Trophoblast cell (in vitro differentiated cells and primary cell): ENCODE measurements around the gene CPB2.

Experiments
- DNase-seq, 2 donors: peaks; one replicate each; pipeline ENCODE4 v3.0.0-alpha.2; 2016
- H2AFZ ChIP-seq: 2 replicates; pipeline ENCODE4 v1.6.1; 2013; ENCODE audit warnings: low read length, moderate library complexity, mild to moderate bottlenecking; ENCODE audit not compliant: insufficient read depth, poor library complexity
- H2AK5ac ChIP-seq: 2 replicates; pipeline ENCODE4 v1.6.1; 2013; ENCODE audit warnings: mild to moderate bottlenecking, low read length
- H2BK120ac ChIP-seq: 2 replicates; pipeline ENCODE4 v1.6.1; 2013; ENCODE audit warnings: low read length, mild to moderate bottlenecking, moderate library complexity; ENCODE audit not compliant: insufficient read depth, poor library complexity
- H2BK12ac ChIP-seq: 2 replicates; pipeline ENCODE4 v1.6.1; 2013; ENCODE audit warnings: mild to moderate bottlenecking, low read length, moderate library complexity
- H2BK5ac ChIP-seq: 2 replicates; pipeline ENCODE4 v1.6.1; 2013; ENCODE audit warnings: low read length, low read depth, moderate library complexity, mild to moderate bottlenecking; ENCODE audit not compliant: poor library complexity
- H3K14ac ChIP-seq: 2 replicates; pipeline ENCODE4 v1.6.1; 2013; ENCODE audit warnings: mild to moderate bottlenecking, low read length
- H3K18ac ChIP-seq: 2 replicates; pipeline ENCODE4 v1.6.1; 2013; ENCODE audit warnings: mild to moderate bottlenecking, low read length
- H3K23ac ChIP-seq: 2 replicates; pipeline ENCODE4 v1.6.1; 2013; ENCODE audit warnings: low read length
- H3K27ac ChIP-seq: 2 replicates; pipeline ENCODE4 v1.5.1; 2013; ENCODE audit warnings: low read depth, mild to moderate bottlenecking, inconsistent platforms, low read length, moderate library complexity
- H3K27me3 ChIP-seq: 2 replicates; pipeline ENCODE4 v1.6.1; 2013; ENCODE audit warnings: inconsistent platforms, mild to moderate bottlenecking, low read length, moderate library complexity; ENCODE audit not compliant: insufficient read depth
- H3K36me3 ChIP-seq, 2 experiments: 1 replicate in 1 of 2; 2 replicates in 1 of 2; pipeline ENCODE4 v1.6.1; 2013; ENCODE audit warnings: low read length in 2 of 2, mild to moderate bottlenecking in 2 of 2, moderate library complexity in 1 of 2; ENCODE audit not compliant: insufficient read depth in 2 of 2, control insufficient read depth in 1 of 2
- H3K4ac ChIP-seq: 2 replicates; pipeline ENCODE4 v1.6.1; 2013; ENCODE audit warnings: low read depth, mild to moderate bottlenecking, low read length, moderate library complexity
- H3K4me1 ChIP-seq, 2 experiments: 1 replicate in 1 of 2; 2 replicates in 1 of 2; pipeline ENCODE4 v1.6.1; 2013; ENCODE audit warnings: low read length in 2 of 2, mild to moderate bottlenecking in 2 of 2, moderate library complexity in 1 of 2; ENCODE audit not compliant: insufficient read depth in 2 of 2, control insufficient read depth in 1 of 2
- H3K4me2 ChIP-seq: 2 replicates; pipeline ENCODE4 v1.6.1; 2013; ENCODE audit warnings: inconsistent platforms, mild to moderate bottlenecking, low read length, moderate library complexity
- H3K4me3 ChIP-seq: 2 replicates; pipeline ENCODE4 v1.5.1; 2013; ENCODE audit warnings: mild to moderate bottlenecking, low read depth, low read length, inconsistent platforms
- H3K79me1 ChIP-seq: one replicate; pipeline ENCODE4 v1.6.1; 2013; ENCODE audit warnings: low read length
- H3K79me2 ChIP-seq: 2 replicates; pipeline ENCODE4 v1.6.1; 2013; ENCODE audit warnings: low read length, mild to moderate bottlenecking; ENCODE audit not compliant: control insufficient read depth, insufficient read depth, poor library complexity
- H3K9ac ChIP-seq: 2 replicates; pipeline ENCODE4 v1.6.1; 2013; ENCODE audit warnings: mild to moderate bottlenecking, low read length
- H3K9me3 ChIP-seq: 2 replicates; pipeline ENCODE4 v1.6.1; 2013; ENCODE audit warnings: low read depth, mild to moderate bottlenecking, control low read depth, inconsistent platforms, low read length; ENCODE audit not compliant: insufficient read depth
- H4K12ac ChIP-seq: 2 replicates; pipeline ENCODE4 v1.6.1; 2013; ENCODE audit warnings: low read depth, mild to moderate bottlenecking, low read length, moderate library complexity
- H4K8ac ChIP-seq: 2 replicates; pipeline ENCODE4 v1.6.1; 2013; ENCODE audit warnings: low read depth, mild to moderate bottlenecking, low read length, moderate library complexity
- H4K91ac ChIP-seq: one replicate; pipeline ENCODE4 v1.6.1; 2013; ENCODE audit warnings: low read depth, mild to moderate bottlenecking, low read length, moderate library complexity
- WGBS: extraction: QIAGEN DNeasy Blood & Tissue Kit; methylation state at CpG from one replicate; pipeline ENCODE4 v1.1.7; 2013; ENCODE audit warnings: missing lambda C conversion rate; ENCODE audit not compliant: insufficient read length, insufficient coverage; ENCODE audit errors: extremely low coverage; 5-methylcytosine and 5-hydroxymethylcytosine counted together

The CPB2 gene

GRCh38 chr13:46116653-46117502 is 12.0 kb upstream of the CPB2 start:
- H3K9ac ChIP-seq = no peak overlapping the region
- no peaks in the 10 kb centered on the region for H3K79me2 ChIP-seq
- H2AK5ac ChIP-seq = no peak overlapping the region
- no peak for DNase-seq
- no peak overlapping the region for H3K23ac ChIP-seq
- H3K27me3 ChIP-seq = no peaks in the 10 kb centered on the region
- no peaks in the 10 kb centered on the region for H3K9me3 ChIP-seq
- no peak overlapping the region for H3K18ac ChIP-seq
- no peak overlapping the region for H3K4me2 ChIP-seq
- H3K36me3 ChIP-seq = no peaks in the 10 kb centered on the region
- H3K4ac ChIP-seq = no peak overlapping the region
- H3K14ac ChIP-seq = no peak overlapping the region
- no peak overlapping the region for H4K12ac ChIP-seq
- H2BK12ac ChIP-seq = no peak overlapping the region
- no peak overlapping the region for H3K27ac ChIP-seq
- no peak overlapping the region for H3K4me3 ChIP-seq
- H2BK120ac ChIP-seq = no peak overlapping the region
- WGBS = no CpG with 5 or more reads among the region's 4 CpGs
- H2AFZ ChIP-seq = no peak overlapping the region
- H4K8ac ChIP-seq = no peak overlapping the region
- H4K91ac ChIP-seq = no peak overlapping the region
- H3K79me1 ChIP-seq = no peaks in the 10 kb centered on the region
- no peak overlapping the region for H2BK5ac ChIP-seq
- peaks cover 4 to 5% of the 10 kb centered on the region in 2 experiments for H3K4me1 ChIP-seq

GRCh38 chr13:46114613-46115012 is 9.8 kb upstream of the CPB2 start:
- Histone ChIP-seq H4K8ac (no peak overlapping the region), H3K18ac (no peak overlapping the region), H3K4me1 (no peaks in the 10 kb centered on the region), H2AK5ac (no peak overlapping the region), H2BK12ac (no peak overlapping the region), H3K4me3 (no peak overlapping the region), H3K36me3 (no peaks in the 10 kb centered on the region), H4K12ac (no peak overlapping the region), H3K9ac (no peak overlapping the region), H3K27ac (no peak overlapping the region), H3K23ac (no peak overlapping the region), H2BK5ac (no peak overlapping the region), H3K14ac (no peak overlapping the region), H3K4me2 (no peak overlapping the region), H3K9me3 (no peaks in the 10 kb centered on the region), H2AFZ (no peak overlapping the region), H2BK120ac (no peak overlapping the region), H3K27me3 (no peaks in the 10 kb centered on the region), H4K91ac (no peak overlapping the region), H3K4ac (no peak overlapping the region), H3K79me2 (no peaks in the 10 kb centered on the region), H3K79me1 (no peaks in the 10 kb centered on the region)
- WGBS = no CpG with 5 or more reads among the region's 9 CpGs
- no peak for DNase-seq

GRCh38 chr13:46113596-46113995 is 8.8 kb upstream of the CPB2 start:
- no peak overlapping the region for H2BK12ac ChIP-seq
- no peak overlapping the region for H3K23ac ChIP-seq
- H4K12ac ChIP-seq = no peak overlapping the region
- H3K27me3 ChIP-seq = no peaks in the 10 kb centered on the region
- H3K27ac ChIP-seq = no peak overlapping the region
- H3K14ac ChIP-seq = no peak overlapping the region
- no peaks in the 10 kb centered on the region for H3K79me2 ChIP-seq
- no peak overlapping the region for H2AFZ ChIP-seq
- no peaks in the 10 kb centered on the region for H3K79me1 ChIP-seq
- no peak overlapping the region for H3K4ac ChIP-seq
- H3K4me1 ChIP-seq = peaks cover 0 to 3% of the 10 kb centered on the region in 2 experiments
- no CpG with 5 or more reads among the region's 2 CpGs for WGBS
- no peak overlapping the region for H3K4me2 ChIP-seq
- H2BK5ac ChIP-seq = no peak overlapping the region
- peak in 1 of 2 donors; percentile 23 for DNase-seq
- H3K18ac ChIP-seq = no peak overlapping the region
- no peak overlapping the region for H3K9ac ChIP-seq
- no peak overlapping the region for H2AK5ac ChIP-seq
- no peak overlapping the region for H2BK120ac ChIP-seq
- no peak overlapping the region for H4K8ac ChIP-seq
- H3K9me3 ChIP-seq = no peaks in the 10 kb centered on the region
- no peak overlapping the region for H4K91ac ChIP-seq
- no peak overlapping the region for H3K4me3 ChIP-seq
- H3K36me3 ChIP-seq = no peaks in the 10 kb centered on the region

DNA sequence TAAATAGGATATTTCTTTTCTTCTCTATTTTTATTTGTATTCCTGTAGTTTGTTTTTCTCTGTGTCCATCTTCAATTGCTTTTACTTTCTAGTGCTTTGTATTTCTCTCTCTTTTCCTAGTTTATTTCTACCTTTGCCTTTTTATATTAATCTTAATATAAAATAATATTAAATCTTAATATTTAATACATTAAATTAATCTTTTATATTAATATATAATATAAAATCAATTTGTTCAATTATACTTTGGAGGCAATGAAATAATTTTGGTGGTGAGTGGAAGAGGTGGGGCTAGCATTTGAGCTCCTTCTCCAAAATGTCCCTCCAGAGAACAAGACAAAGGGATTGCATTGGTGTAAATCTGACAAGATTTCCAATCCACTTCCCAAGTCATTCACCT is 6.3 kb upstream of the CPB2 start:
- no peak overlapping the region for H2BK120ac ChIP-seq
- no peak overlapping the region for H3K23ac ChIP-seq
- H3K27me3 ChIP-seq = no peaks in the 10 kb centered on the region
- no peak overlapping the region for H3K4me2 ChIP-seq
- H3K9me3 ChIP-seq = no peaks in the 10 kb centered on the region
- H3K4me3 ChIP-seq = no peak overlapping the region
- H2AK5ac ChIP-seq = no peak overlapping the region
- no peak overlapping the region for H2AFZ ChIP-seq
- H2BK5ac ChIP-seq = no peak overlapping the region
- no peak overlapping the region for H4K91ac ChIP-seq
- H2BK12ac ChIP-seq = no peak overlapping the region
- H3K79me1 ChIP-seq = peaks cover 2% of the 10 kb centered on the region
- H3K14ac ChIP-seq = no peak overlapping the region
- H3K4ac ChIP-seq = no peak overlapping the region
- H3K27ac ChIP-seq = no peak overlapping the region
- H3K4me1 ChIP-seq = peaks cover 0 to 3% of the 10 kb centered on the region in 2 experiments
- no peak overlapping the region for H3K9ac ChIP-seq
- H4K12ac ChIP-seq = no peak overlapping the region
- no peak overlapping the region for H3K18ac ChIP-seq
- DNase-seq = no peak
- H4K8ac ChIP-seq = no peak overlapping the region
- H3K36me3 ChIP-seq = no peaks in the 10 kb centered on the region
- H3K79me2 ChIP-seq = no peaks in the 10 kb centered on the region
